ENCODE results near the gene ZNF608. TPM values are rescaled to one million over a fixed set of nuclear protein-coding genes. Genes with fewer than 3 reads are reported as not detected.

ZNF608 gene
- total RNA-seq, 1 experiment from 2014 or later, result 5.6 TPM

- H4K20me1 ChIP-seq (ENCODE audit: insufficient read depth), result no peaks in the 10 kb centered on the region
- no peaks in the 10 kb centered on the region for H3K36me3 ChIP-seq (ENCODE audit: control insufficient read depth in 1 of 2, insufficient read depth in 2 of 2, low read length in 2 of 2)
- peaks cover 6 to 7% of the 10 kb centered on the region in 2 experiments for H3K4me1 ChIP-seq (ENCODE audit: control insufficient read depth in 1 of 2, insufficient read depth in 2 of 2, low read length in 2 of 2)
- H3K79me2 ChIP-seq (ENCODE audit: insufficient read depth, low read length), result no peaks in the 10 kb centered on the region
- no peak overlapping the region for H3K4me3 ChIP-seq (replicated peaks in 1 of 2; ENCODE audit: low read depth in 1 of 2, low read length in 2 of 2)
- no peaks in the 10 kb centered on the region for H3K9me3 ChIP-seq (ENCODE audit: control insufficient read depth in 1 of 2, insufficient read depth in 1 of 2, low read depth in 1 of 2, low read length in 2 of 2)
- no peaks in the 10 kb centered on the region for H3K9me2 ChIP-seq (ENCODE audit: insufficient read depth)
- H3K27ac ChIP-seq (ENCODE audit: low read depth, low read length), result no peak overlapping the region
- no peak overlapping the region for H3K4me2 ChIP-seq (ENCODE audit: low read length)
- DNase-seq (ENCODE audit: low read depth, low spot score), result no peak
- POLR2A ChIA-PET, result no interaction called here
- no peak for ATAC-seq
- no TSS peak for BruUV-seq (replicated peaks)
- CTCF ChIA-PET, result no interaction called here
- TF ChIP-seq SIN3A (IDR thresholded peaks at IDR 0.05; ENCODE audit: low read depth) (no peak), RAD21 (IDR thresholded peaks at IDR 0.05; ENCODE audit: low read depth) (no peak), REST (IDR thresholded peaks at IDR 0.05; ENCODE audit: low read depth) (no peak), MAX (IDR thresholded peaks at IDR 0.05) (no peak), ZNF274 (IDR thresholded peaks at IDR 0.05; ENCODE audit: low read depth, low read length) (no peak), CTCF (IDR thresholded peaks at IDR 0.05 in 2 of 3, conservative IDR thresholded peaks at IDR 0.05 in 1 of 3; ENCODE audit: borderline replicate concordance in 1 of 3, insufficient read depth in 1 of 3, low read depth in 2 of 3, low read length in 2 of 3) (no peak), ATF3 (IDR thresholded peaks at IDR 0.05) (no peak), TCF7L2 (IDR thresholded peaks at IDR 0.05; ENCODE audit: borderline replicate concordance, extremely low read depth, insufficient read depth, insufficient read length) (no peak), ZBTB33 (IDR thresholded peaks at IDR 0.05; ENCODE audit: extremely low read depth, insufficient replicate concordance, low read length) (no peak), ZFX (IDR thresholded peaks at IDR 0.05) (no peak), CBX3 (IDR thresholded peaks at IDR 0.05; ENCODE audit: low read depth) (no peak), POLR2A (IDR thresholded peaks at IDR 0.05; ENCODE audit: borderline replicate concordance, extremely low read depth, insufficient read depth, insufficient read length) (no peak), POLR2AphosphoS5 (IDR thresholded peaks at IDR 0.05; ENCODE audit: low read depth, low read length) (no peak), YY1 (IDR thresholded peaks at IDR 0.05; ENCODE audit: extremely low read depth, insufficient replicate concordance, low read depth, low read length) (no peak), EZH2phosphoT487 (IDR thresholded peaks at IDR 0.05; ENCODE audit: borderline replicate concordance) (no peak), EZH2 (IDR thresholded peaks at IDR 0.05) (no peak)
- no peak overlapping the region for H2AFZ ChIP-seq (ENCODE audit: low read depth, low read length, poor library complexity, severe bottlenecking)
- intact Hi-C loops (cut with micrococcal nuclease), result no loop called here
- H3K9ac ChIP-seq (ENCODE audit: low read length), result no peak overlapping the region
- H3K27me3 ChIP-seq (ENCODE audit: insufficient read depth, low read length), result no peaks in the 10 kb centered on the region
- RAD21 ChIA-PET (ENCODE audit: low non-redundant PET in 1 of 2, low total read pairs in 2 of 2, uncharacterized antibody in 2 of 2, unreplicated experiment in 2 of 2), result no interaction called here
These were observed 33.6 kb downstream of the ZNF608 start for GRCh38 chr5:124712731-124713305.

Measured in HCT116 (cell line).